Peyer's patch (tissue), 4 donors: Measurements from ENCODE around the gene P2RY14. TPM values are rescaled to one million over a fixed set of nuclear protein-coding genes. Genes with fewer than 3 reads are reported as not detected.

Source experiments
- DNase-seq, 3 donors: peaks; one replicate each; pipeline ENCODE4 v3.0.0-alpha.2; 2017 to 2019
- H3K27ac ChIP-seq, 4 donors: fragments of 200-600 bp; sonication (generic); one replicate each; pipeline ENCODE4 v1.5.1; 2016 to 2019
- H3K27me3 ChIP-seq, 2 donors: fragments of 200-600 bp; sonication (generic); one replicate each; pipeline ENCODE4 v1.5.1; 2019
- H3K36me3 ChIP-seq, 3 donors: fragments of 200-600 bp; sonication (generic); one replicate each; pipeline ENCODE4 v1.5.1; 2016 to 2019
- H3K4me1 ChIP-seq, 4 donors: fragments of 200-600 bp; sonication (generic); one replicate each; pipeline ENCODE4 v1.5.1; 2016 to 2019
- H3K4me3 ChIP-seq, 4 donors: fragments of 200-600 bp; sonication (generic); 1 replicate in 3 of 4; 2 replicates in 1 of 4; pipeline ENCODE4 v1.5.1; 2016 to 2019; ENCODE audit warnings: mild to moderate bottlenecking in 1 of 4
- H3K9me3 ChIP-seq, 4 donors: fragments of 200-600 bp; sonication (generic); one replicate each; pipeline ENCODE4 v1.5.1; 2016 to 2019; ENCODE audit warnings: mild to moderate bottlenecking in 1 of 4
- CTCF ChIP-seq, 6 experiments: fragments of 450-650 bp in 4 of 6; fragments of 200-600 bp in 2 of 6; sonication (generic) in 1 of 6; IDR thresholded peaks; one replicate each; pipeline ENCODE4 v1.5.1; 2017 to 2019; ENCODE audit warnings: antibody characterized with exemption in 6 of 6, mild to moderate bottlenecking in 3 of 6, moderate library complexity in 1 of 6
- POLR2A ChIP-seq, 2 donors: fragments of 450-650 bp; IDR thresholded peaks; one replicate each; pipeline ENCODE4 v1.5.1; 2017; ENCODE audit warnings: antibody characterized with exemption in 2 of 2, mild to moderate bottlenecking in 2 of 2, moderate library complexity in 2 of 2
- total RNA-seq, 4 donors: library from RNA; depleted of rRNA; stranded (reverse); fragments of >200 nt; gene quantifications; one replicate each; pipeline ENCODE4 v1.1.0, GENCODE V29; 2016

Gene P2RY14
- total RNA-seq, 4 donors from 2014 or later, result 1.2 to 3.6 (median 2.0) TPM

DNA sequence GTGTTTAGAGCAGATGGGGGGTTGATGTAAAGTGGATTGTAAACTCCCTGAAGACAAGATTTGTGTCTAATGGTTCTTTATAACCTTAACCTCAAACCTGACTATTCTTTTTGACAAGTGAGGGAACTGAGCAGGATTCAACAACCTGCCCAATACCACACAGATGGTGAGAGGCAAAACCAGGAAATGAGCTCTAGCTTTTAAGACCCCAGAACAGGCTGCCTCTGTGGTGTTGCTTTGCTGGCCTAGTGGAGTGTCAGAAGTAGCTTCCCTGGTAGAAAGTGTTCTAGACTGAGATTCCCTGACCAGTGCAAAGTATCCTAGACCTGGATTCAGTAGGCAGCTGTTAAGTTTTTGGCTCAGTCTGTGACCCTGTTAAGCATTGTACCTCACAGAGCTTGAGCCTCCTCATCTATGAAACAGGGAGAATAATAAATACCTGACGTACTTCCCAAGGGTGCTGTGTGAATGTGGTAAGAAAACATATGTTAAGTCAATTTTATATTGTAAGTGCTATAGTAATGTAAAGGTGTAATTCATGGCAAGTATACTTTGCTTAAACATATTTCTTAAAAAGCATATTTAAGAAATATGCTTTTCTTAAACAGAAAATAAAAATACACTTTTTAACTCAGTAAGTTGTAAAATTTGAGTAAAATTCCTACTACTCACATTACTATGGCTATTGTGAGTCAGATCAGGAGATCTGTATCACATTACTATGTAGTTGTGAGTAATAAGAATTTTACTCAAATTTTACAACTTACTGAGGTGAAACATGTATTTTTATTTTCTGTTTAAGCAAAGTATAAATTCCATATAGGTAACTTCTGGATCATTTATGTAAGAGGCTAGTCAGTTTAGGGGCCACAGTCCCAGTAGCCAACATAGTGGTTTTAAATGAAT is 29.5 kb upstream of the P2RY14 start:
- Histone ChIP-seq H3K4me3 (no peak overlapping the region), H3K27me3 (no peaks in the 10 kb centered on the region), H3K36me3 (no peaks in the 10 kb centered on the region), H3K9me3 (no peaks in the 10 kb centered on the region), H3K27ac (no peak overlapping the region), H3K4me1 (no peaks in the 10 kb centered on the region)
- DNase-seq, result no peak
- TF ChIP-seq CTCF (IDR thresholded peaks at IDR 0.05) (no peak), POLR2A (IDR thresholded peaks at IDR 0.05) (no peak)

GRCh38 chr3:151307131-151307530 is 28.8 kb upstream of the P2RY14 start:
- Histone ChIP-seq H3K4me1 (no peaks in the 10 kb centered on the region), H3K9me3 (no peaks in the 10 kb centered on the region), H3K36me3 (no peaks in the 10 kb centered on the region), H3K27ac (no peak overlapping the region), H3K4me3 (no peak overlapping the region), H3K27me3 (no peaks in the 10 kb centered on the region)
- no peak for TF ChIP-seq CTCF (IDR thresholded peaks at IDR 0.05)
- TF ChIP-seq POLR2A (IDR thresholded peaks at IDR 0.05), result no peak
- no peak for DNase-seq

DNA sequence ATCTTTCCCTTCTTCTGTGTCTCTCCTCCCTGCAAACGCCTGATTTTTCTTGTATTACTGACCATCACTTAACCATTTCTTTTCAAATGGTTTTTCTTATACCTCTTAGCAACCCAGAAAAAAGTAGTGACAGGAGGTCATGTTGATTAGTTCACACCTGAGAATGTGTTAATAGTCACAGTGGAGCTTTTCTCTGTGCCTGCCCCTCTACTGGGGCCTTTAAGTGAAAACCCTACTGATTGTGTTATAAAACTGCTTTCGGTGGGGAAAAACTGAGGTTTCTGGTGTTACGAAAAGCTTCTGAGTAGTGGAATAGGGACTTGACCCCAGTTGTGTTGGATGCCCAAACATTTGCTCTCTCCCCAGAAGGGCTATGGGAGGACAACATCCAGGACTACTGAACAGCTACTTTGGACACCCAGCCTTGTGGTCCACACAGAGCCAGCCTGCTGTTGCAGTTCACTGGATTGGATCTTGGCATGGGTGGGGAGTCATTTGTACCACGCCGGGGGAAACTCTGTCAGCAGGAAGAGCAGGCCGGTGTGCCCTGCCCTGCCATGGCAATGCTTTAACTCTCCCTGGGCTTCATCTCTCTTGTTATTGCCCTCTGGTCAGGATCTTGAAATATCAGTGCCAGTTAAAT is 27.9 kb upstream of the P2RY14 start:
- no peaks in the 10 kb centered on the region for H3K36me3 ChIP-seq
- no peak overlapping the region for H3K27ac ChIP-seq
- no peaks in the 10 kb centered on the region for H3K4me1 ChIP-seq
- H3K27me3 ChIP-seq, result no peaks in the 10 kb centered on the region
- no peak overlapping the region for H3K4me3 ChIP-seq
- H3K9me3 ChIP-seq, result no peaks in the 10 kb centered on the region
- TF ChIP-seq POLR2A (IDR thresholded peaks at IDR 0.05), result no peak
- no peak for DNase-seq

DNA sequence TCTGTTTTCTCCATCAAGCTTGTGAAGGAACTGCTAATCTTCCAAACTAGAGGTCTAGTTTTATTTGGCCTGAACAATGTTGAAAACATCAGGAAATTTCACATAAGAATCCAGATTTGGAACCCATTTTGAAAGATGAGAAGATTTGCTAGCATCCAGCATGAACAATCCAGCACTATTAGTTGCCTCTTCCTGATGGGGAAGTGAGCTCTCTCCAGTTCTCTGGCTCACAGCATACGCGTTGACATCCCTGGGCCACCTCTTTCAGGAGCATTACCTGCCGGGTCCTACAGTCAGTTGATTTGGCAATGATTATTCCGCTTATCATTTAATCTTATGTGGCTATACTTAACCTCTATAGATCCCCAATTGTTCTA is 27.4 kb upstream of the P2RY14 start:
- Histone ChIP-seq H3K4me3 (no peak overlapping the region), H3K27ac (no peak overlapping the region), H3K9me3 (no peaks in the 10 kb centered on the region), H3K27me3 (no peaks in the 10 kb centered on the region), H3K4me1 (no peaks in the 10 kb centered on the region), H3K36me3 (no peaks in the 10 kb centered on the region)
- no peak for TF ChIP-seq CTCF (IDR thresholded peaks at IDR 0.05)
- TF ChIP-seq POLR2A (IDR thresholded peaks at IDR 0.05), result no peak
- no peak for DNase-seq

- no peaks in the 10 kb centered on the region for H3K9me3 ChIP-seq
- no peak for DNase-seq
- H3K27me3 ChIP-seq, result no peaks in the 10 kb centered on the region
- no peak overlapping the region for H3K4me3 ChIP-seq
- no peaks in the 10 kb centered on the region for H3K36me3 ChIP-seq
- no peaks in the 10 kb centered on the region for H3K4me1 ChIP-seq
- H3K27ac ChIP-seq, result no peak overlapping the region
- TF ChIP-seq CTCF (IDR thresholded peaks at IDR 0.05) (no peak), POLR2A (IDR thresholded peaks at IDR 0.05) (no peak)
Measured at GRCh38 chr3:151305060-151305774, 26.9 kb upstream of the P2RY14 start.

DNA sequence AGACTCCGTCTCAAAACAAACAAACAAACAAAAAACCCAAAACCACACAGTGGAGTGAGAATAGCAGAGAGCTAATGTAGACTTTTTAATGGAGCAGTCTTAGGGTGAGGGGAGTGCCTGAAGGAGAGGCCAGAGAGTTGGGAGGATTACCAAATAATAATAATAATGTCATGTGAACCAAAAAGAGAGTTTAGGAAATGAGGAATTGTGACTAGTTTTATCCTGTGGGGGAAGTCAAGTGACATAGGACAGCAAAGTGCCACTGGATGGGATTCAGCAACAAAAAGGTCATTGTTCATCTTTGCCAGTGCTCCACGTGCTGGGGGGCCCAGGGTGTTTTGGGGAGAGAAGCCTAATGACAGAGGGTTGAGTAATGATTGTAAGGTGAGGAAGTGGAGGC is 25.4 kb upstream of the P2RY14 start:
- H3K27ac ChIP-seq, result no peak overlapping the region
- TF ChIP-seq CTCF (IDR thresholded peaks at IDR 0.05) (no peak), POLR2A (IDR thresholded peaks at IDR 0.05) (no peak)
- no peaks in the 10 kb centered on the region for H3K4me1 ChIP-seq
- DNase-seq, result no peak
- no peaks in the 10 kb centered on the region for H3K27me3 ChIP-seq
- H3K4me3 ChIP-seq, result no peak overlapping the region
- no peaks in the 10 kb centered on the region for H3K9me3 ChIP-seq
- no peaks in the 10 kb centered on the region for H3K36me3 ChIP-seq
